SH-SY5Y (cell line): ENCODE measurements around the gene DYRK3.

Source experiments
- GATA2 ChIP-seq: IDR thresholded peaks from 2 replicates; pipeline ENCODE4 v1.6.1; 2011; ENCODE audit warnings: mild to moderate bottlenecking, low read depth, low read length
- GATA3 ChIP-seq: IDR thresholded peaks from 2 replicates; pipeline ENCODE4 v1.6.1; 2011; ENCODE audit warnings: low read depth, mild to moderate bottlenecking, low read length, moderate library complexity

GRCh38 chr1:206606867-206607266 lies 28.5 kb upstream of the DYRK3 start:
- TF ChIP-seq GATA2 (no peak), GATA3 (no peak)
